AG09309 (cell line): ENCODE data around the gene GBF1.

ENCODE experiments used
- DNase-seq: peaks from one replicate; pipeline ENCODE4 v3.0.0-alpha.2; 2010; ENCODE audit warnings: low read depth
- H3K4me3 ChIP-seq: 2 replicates; pipeline ENCODE4 v1.5.1; 2011; ENCODE audit warnings: mild to moderate bottlenecking, low read depth, low read length, moderate library complexity; ENCODE audit not compliant: control insufficient read depth
- CTCF ChIP-seq: IDR thresholded peaks from 2 replicates; pipeline ENCODE4 v1.5.1; 2011; ENCODE audit warnings: mild to moderate bottlenecking, low read depth, low read length, inconsistent platforms; ENCODE audit not compliant: insufficient read depth, control insufficient read depth; ENCODE audit errors: missing control alignments

Gene GBF1

GRCh38 chr10:102324061-102324460, 78.7 kb downstream of the GBF1 start:
- DNase-seq, result no peak
- TF ChIP-seq CTCF, result no peak
- H3K4me3 ChIP-seq, result no peak overlapping the region

DNA sequence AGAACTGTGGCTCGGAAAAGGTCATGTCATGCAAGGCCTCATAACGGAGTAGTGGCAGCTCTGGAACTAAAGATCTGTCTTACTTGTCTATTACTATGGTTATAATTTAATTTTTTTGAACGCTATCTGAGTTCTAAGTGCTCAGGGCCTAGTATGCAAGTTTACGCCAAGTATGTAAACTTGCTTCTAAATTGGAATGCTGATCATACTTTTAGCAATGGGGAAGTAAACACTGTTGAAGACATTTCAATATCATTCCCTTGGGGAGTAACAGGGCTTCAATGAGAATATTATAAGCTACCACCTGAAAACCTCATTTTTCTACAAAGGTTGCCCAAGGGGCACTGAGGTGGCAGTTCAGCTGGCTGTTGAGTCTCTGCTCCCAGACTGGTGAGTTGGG, 80.7 kb downstream of the GBF1 start:
- no peak for DNase-seq
- H3K4me3 ChIP-seq, result no peak overlapping the region
- TF ChIP-seq CTCF, result no peak

- no peak for DNase-seq
- TF ChIP-seq CTCF, result no peak
- H3K4me3 ChIP-seq, result no peak overlapping the region
Observed at GRCh38 chr10:102327002-102327401, 81.7 kb downstream of the GBF1 start.

GRCh38 chr10:102327641-102328040, 82.3 kb downstream of the GBF1 start:
- DNase-seq, result no peak
- TF ChIP-seq CTCF, result no peak

GRCh38 chr10:102332772-102333171, 87.4 kb downstream of the GBF1 start:
- no peak for TF ChIP-seq CTCF
- no peak overlapping the region for H3K4me3 ChIP-seq
- no peak for DNase-seq

More at GRCh38 chr10:102327641-102328040, 82.3 kb downstream of the GBF1 start:
- H3K4me3 ChIP-seq, result no peak overlapping the region

DNA sequence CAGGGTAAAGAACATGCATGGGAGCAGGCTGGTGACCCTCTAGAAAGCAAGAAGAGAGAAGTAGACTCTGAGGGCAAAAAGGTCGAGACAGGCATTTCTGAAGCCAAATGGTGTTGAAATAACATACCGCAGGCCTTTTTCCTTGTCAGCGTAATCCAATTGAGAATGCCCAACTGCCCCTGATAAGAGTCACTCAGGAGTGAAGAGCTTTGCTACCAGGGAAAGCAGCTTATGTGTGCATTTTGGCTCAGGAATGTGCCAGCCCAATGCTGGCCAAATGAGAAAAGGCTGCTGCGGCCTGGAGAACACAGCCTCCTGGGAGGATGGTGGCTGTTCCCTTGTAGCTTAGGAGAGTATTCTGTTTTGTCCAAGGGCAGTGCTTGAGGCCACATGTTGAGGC, 88.8 kb downstream of the GBF1 start:
- TF ChIP-seq CTCF, result no peak
- H3K4me3 ChIP-seq, result no peak overlapping the region
- no peak for DNase-seq

GRCh38 chr10:102335184-102335583, 89.9 kb downstream of the GBF1 start:
- TF ChIP-seq CTCF, result no peak
- H3K4me3 ChIP-seq, result no peak overlapping the region
- no peak for DNase-seq
